Retinal pigment epithelial cell (primary cell): Measurements from ENCODE around the gene UBASH3A.

Source experiments
- DNase-seq: peaks from one replicate; pipeline ENCODE4 v3.0.0-alpha.2; 2010; ENCODE audit warnings: low read depth
- H3K4me3 ChIP-seq: 2 replicates; pipeline ENCODE4 v1.5.1; 2011; ENCODE audit warnings: mild to moderate bottlenecking, low read length, control low read depth, moderate library complexity
- CTCF ChIP-seq: conservative IDR thresholded peaks from 2 replicates; pipeline ENCODE4 v1.5.1; 2011; ENCODE audit warnings: low read depth, low read length, control low read depth, inconsistent platforms

Gene UBASH3A

DNA sequence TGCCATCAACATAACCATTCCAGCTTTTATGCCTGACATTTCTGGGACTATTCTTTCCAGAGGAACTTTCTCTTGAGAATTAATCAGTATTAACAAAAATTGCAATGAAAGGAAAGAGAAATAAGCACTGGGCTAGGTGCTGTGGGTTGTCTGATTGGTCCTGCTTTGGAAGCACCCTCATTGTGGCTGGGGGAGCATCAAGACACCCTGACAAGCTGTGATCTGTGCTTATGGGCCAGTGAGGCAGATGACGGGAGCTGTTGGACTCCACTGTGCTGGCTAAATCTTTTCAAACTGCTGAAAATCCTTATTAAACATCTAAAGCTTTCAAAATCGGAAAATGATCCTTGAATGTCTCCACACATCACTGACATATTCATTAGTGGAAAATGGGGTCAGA is 20.0 kb downstream of the UBASH3A start:
- no peak overlapping the region for H3K4me3 ChIP-seq
- no peak for DNase-seq
- TF ChIP-seq CTCF, result no peak

DNA sequence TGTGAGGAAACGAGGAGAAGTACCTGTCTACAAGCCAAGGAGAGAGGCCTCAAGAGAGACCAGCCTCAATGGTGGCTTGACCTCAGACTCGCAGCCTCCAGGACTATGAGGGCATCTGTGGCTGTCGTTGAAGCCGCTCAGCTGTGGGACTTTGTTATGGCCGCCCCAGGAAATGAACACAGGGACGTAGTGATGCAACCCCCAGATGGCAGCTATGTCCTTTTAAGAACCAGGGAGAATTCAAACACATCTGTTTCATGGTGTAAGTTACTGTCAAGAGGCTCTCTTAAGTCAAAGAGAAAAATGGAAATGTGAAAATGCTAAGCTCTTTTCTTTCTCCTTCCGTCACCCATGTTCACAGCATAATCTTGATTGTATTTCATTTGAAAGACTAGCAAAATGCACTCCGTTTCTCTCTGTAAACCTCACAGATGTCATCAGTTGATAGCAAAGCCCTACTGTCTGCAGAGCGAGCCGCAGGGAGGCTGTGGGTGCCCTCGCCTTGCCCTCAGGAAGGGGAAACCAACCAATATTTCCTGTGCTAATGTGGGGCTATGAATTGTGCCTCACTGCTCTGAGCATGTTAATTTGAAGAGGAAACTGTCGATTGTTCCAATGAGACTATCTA is 21.3 kb downstream of the UBASH3A start:
- no peak for TF ChIP-seq CTCF
- no peak overlapping the region for H3K4me3 ChIP-seq
- DNase-seq, result no peak

DNA sequence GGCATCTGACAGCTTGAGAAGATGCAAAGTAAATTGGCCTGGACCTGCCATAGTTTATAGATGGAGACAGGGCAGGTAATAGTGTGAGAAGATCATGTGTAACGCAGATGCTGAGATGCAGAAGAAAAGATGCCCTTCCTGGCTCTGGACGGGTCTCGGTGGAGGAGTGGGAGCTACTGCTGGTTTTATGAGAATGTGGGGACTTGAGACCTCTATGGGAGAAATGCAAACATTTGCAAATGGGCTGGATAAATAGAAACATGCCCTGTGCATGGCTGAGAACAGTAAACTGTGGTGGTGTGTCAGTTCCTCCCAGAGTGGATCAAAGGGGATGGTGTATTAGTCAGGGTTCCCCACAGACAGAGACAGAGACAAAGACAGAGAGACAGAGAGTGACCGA is 21.9 kb downstream of the UBASH3A start:
- no peak for TF ChIP-seq CTCF
- no peak for DNase-seq
- no peak overlapping the region for H3K4me3 ChIP-seq

DNA sequence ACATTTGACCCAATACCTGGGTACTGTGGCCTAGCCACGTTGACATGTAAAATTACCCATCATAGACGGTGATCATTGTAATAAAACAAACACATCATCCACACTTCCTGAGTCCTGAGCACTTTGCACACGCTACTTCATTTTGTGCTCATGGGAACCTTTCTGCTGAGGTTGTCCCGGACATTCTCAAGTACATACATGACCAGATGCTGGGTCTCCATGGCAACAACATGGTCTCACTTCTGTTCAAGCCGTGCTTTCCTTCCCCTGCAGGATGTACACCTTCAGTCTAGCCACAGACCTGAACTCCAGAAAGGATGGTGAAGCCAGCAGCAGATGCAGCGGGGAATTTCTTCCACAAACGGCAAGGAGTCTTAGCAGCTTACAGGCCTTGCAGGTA is 22.7 kb downstream of the UBASH3A start:
- no peak for TF ChIP-seq CTCF
- no peak for DNase-seq
- H3K4me3 ChIP-seq, result no peak overlapping the region

DNA sequence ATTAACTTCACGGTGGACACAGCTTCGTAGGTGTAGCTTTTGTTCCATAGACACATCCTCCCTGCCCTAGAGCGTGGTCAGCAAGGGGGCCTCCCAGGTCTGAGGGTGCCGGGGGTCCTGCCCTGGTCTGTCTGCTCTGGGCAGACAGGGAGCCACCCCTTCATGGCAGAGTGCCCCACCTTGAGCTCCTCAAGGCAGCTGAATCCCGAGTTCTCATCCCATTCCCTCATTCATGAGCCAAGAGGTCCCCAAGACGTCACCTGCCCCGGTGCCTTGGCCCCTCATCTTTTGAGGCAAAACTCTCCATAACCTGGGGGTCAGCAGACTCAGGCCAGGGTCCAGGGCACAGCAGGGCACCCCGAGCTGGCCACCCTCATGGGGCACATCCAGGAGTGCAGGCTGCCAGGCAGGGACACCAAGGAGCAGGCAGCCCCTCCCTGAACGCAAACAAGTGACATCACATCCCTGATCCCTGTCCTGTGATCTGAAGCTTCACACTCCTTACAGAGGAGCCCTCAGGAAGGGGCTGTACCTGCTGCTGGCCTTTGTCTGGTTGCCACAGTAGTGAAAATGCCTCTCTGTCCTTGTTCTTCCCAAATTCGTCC is 23.3 kb downstream of the UBASH3A start:
- no peak for DNase-seq
- H3K4me3 ChIP-seq, result no peak overlapping the region
- TF ChIP-seq CTCF, result no peak

GRCh38 chr21:42427809-42428419 is 24.2 kb downstream of the UBASH3A start:
- no peak overlapping the region for H3K4me3 ChIP-seq
- no peak for DNase-seq
- TF ChIP-seq CTCF, result no peak

DNA sequence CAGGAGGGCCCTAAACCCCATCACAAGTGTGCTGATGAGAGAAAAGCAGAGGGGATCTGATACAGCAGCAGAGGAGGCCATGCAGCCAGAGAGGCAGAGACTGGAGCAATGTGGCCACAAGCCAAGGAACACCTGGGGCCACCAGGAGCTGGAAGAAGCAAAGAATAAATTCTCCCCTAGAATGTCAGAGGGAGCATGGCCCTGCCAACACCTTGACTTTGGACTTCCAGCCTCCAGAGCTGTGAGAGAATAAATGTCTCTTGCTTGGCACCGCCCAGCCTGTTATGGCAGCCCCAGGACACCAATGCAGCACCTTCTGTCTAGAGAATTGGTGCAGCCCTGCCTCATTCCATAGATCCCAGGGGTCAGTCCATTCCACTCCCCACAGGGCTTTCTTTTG is 25.3 kb downstream of the UBASH3A start:
- no peak overlapping the region for H3K4me3 ChIP-seq
- no peak for TF ChIP-seq CTCF
- DNase-seq, result no peak
